ENCODE data around the gene PIP5KL1.

Gene PIP5KL1

GRCh38 chr9:127878652-127879390, 51.8 kb downstream of the PIP5KL1 start:
- DNase-seq (ENCODE audit: low read depth), result no peak
- H3K4me3 ChIP-seq (ENCODE audit: low read depth, low read length), result no peak overlapping the region
- TF ChIP-seq CTCF (conservative IDR thresholded peaks at IDR 0.05; ENCODE audit: low read depth, low read length), result no peak

GRCh38 chr9:127878001-127878651, 52.5 kb downstream of the PIP5KL1 start:
- H3K4me3 ChIP-seq (ENCODE audit: low read depth, low read length), result peak overlapping the region; percentile 63
- TF ChIP-seq CTCF (conservative IDR thresholded peaks at IDR 0.05; ENCODE audit: low read depth, low read length), result no peak
- DNase-seq (ENCODE audit: low read depth), result no peak

DNA sequence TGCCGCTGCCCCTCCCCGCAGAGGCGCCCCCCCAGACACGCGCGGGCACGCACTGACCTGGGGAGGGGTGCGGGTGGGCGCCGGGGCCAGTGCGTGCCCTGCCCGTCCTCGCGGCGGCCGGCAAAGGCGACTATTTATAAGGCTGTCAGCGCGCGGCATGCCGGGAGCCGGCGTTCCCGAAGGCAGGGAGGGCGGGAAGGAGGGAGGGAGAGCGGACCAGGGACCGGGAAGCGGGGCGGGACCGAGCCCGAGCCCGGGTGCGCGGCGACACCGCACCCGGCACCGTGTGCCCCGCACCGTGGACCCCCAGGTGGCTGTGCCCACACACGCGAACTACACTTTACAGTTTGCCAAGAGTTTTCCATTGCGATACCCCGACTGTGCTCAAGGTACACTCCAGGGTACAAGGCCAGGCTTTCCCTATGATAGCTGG, 53.0 kb downstream of the PIP5KL1 start, which contains the start of gene AK1:
Gene AK1, minus strand, starts transcription at position 110 of the 433 bp plus-strand sequence. CDS start 3,058 bp downstream, outside the sequence.
- DNase-seq (ENCODE audit: low read depth), result peak; percentile 45
- no peak for TF ChIP-seq CTCF (conservative IDR thresholded peaks at IDR 0.05; ENCODE audit: low read depth, low read length)
- H3K4me3 ChIP-seq (ENCODE audit: low read depth, low read length), result peak within 1 kb of the TSS; percentile 63

DNA sequence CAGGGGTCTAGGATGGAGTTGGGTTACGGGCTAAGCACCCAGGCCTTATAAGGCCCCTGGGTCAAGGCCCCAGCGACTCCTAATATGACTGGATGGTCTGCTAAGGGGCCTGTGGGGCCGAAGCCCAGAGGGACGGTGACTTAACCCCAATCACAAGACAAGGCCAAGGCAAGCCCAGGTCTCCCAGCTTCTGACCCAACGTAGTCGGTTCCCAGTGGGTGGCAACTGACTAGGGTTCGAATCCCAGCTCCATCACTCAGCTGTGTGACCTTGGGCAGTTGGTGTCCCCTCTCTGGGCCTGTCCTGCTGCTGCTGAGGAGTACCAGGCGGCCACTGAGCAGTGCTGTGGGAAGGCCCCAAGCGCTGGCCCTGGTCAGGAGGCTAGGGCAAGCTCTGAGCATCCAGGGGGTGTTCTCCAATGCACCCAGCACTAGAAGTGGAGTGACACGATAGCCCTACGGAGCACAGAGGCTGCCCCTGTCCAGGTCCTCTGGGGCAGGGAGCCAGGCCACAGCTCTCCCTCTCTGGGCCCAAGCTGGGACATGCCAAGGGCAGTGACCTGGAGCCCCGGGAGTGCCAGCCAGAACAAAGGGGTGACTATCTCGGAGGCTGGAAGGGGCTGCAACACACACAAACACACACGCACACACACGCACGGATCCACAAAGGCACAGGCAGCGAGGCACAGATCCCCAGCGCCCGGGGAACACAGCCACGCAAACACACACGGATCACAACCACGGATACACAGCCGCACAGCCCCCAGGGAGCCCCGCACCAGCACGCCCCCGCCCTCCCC, 53.6 kb downstream of the PIP5KL1 start:
- no peak for DNase-seq (ENCODE audit: low read depth)
- TF ChIP-seq CTCF (conservative IDR thresholded peaks at IDR 0.05; ENCODE audit: low read depth, low read length), result no peak
- peak overlapping the region; percentile 63 for H3K4me3 ChIP-seq (ENCODE audit: low read depth, low read length)

DNA sequence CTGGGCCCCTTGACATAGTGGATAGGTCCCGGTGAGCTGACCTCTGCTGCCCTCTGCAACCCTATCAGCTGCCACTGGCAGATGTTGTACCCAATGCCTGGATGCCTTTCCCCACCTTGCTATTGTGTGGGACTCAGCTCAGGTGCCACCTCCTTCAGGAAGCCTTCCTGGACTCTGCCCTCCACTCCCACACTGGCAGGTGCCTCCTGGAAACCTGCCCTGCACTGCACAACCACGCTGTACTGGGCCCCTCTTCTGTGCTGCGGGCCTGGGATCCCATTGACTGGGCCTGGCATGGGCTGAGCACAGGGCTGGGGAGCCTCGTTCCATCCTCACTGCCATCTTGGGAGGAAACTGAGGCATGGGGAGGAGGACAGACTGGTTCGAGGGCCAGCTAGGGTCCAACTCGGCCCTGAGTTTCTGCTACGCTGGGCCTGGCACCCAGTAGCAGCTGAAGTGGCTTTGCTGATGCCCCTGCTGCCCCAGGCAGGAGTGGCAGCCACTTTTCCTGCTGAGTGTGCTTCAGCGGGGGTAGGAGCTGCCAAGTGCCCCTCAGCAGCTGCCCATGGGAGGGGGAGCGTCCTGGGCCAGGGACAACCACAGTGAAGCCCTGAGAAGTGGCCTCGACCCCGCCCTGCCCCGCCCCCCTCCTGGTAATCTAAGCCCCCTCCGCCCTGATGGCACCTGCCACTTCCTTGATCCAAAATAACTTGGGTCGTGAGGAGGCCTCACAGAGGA, 54.4 kb downstream of the PIP5KL1 start:
- H3K4me3 ChIP-seq (ENCODE audit: low read depth, low read length), result peak overlapping the region; percentile 63
- TF ChIP-seq CTCF (conservative IDR thresholded peaks at IDR 0.05; ENCODE audit: low read depth, low read length), result no peak
- no peak for DNase-seq (ENCODE audit: low read depth)

DNA sequence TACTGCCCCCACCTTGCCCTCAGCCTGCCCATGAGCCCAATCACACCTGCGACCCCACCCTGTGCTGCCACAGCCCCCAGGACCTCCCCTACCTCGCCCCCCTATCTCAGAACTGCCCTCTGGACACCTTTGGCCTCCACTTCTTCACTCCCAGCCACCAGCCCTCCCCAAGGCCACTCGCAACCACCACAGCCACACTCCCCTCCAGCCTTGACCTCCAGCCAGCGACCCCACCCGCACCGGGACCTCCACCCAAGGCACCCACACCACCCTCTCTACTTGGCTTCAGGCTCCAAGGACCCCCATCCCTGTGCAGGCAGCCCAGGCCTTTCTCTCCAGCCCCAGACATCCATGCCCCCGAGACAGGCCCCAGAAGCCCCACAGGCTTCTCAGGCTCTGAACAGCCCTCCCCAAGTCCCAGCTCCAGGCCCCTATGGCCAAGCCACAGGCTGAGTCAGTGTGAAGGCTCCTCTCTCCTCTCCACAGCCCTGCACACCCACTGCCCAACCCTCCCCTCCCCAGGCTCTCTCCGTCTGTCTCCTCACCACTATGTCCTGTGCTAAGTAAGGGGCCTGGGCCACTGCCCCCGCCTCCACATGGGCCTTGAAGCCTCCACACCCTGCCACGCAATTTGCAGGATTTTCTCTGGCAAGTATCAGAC, 55.1 kb downstream of the PIP5KL1 start:
- no peak for TF ChIP-seq CTCF (conservative IDR thresholded peaks at IDR 0.05; ENCODE audit: low read depth, low read length)
- no peak overlapping the region for H3K4me3 ChIP-seq (ENCODE audit: low read depth, low read length)
- peak; percentile 64 for DNase-seq (ENCODE audit: low read depth)

Data from choroid plexus epithelial cell (primary cell).